SIG-M5 treated with dmso at 0.1 percent for 504 hours (cell line): Measurements from ENCODE around the gene CREB5.

Experiments used
- DNase-seq: peaks from one replicate; lab custom pipeline; 2025; ENCODE audit not compliant: unreplicated experiment; lab: John Stamatoyannopoulos, UW

The CREB5 gene

DNA sequence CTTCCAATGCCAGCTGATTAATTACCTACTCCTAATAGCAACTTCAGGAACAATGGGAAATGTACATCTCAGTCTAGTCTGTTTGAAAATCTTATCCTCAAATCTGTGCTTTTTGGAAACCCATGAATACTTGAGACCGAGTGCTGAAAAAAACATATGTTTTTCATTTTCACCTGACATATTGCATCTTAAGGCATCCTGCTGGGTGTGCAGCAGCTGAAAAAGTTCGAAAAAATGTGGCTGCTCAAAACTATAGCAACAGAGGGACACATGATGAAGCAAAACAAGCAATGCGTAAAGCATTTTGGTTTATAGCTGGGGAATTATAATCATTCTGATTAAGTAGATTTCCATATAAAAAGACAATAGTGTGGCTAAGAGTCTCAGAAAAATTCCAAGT lies 218.0 kb downstream of the CREB5 start:
- no peak for DNase-seq

DNA sequence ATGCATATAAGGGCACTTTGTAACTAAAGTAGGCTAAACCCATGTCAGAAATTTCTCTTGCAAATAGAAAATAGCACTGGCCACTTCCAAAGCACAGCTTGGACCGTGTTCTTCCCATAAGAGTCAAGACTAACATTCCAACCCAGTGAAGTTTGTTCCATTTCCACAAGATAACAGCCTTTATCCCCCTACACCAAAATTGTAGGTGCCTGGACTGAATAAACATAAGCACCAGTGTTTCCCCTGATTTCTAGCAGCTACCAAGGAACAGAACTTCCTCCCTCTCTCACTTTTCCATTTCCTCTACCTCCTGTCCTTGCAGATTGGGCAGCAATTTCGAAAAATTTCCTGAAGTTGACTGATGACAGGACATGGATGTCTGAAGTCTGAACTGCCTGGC lies 219.7 kb downstream of the CREB5 start:
- no peak for DNase-seq

DNA sequence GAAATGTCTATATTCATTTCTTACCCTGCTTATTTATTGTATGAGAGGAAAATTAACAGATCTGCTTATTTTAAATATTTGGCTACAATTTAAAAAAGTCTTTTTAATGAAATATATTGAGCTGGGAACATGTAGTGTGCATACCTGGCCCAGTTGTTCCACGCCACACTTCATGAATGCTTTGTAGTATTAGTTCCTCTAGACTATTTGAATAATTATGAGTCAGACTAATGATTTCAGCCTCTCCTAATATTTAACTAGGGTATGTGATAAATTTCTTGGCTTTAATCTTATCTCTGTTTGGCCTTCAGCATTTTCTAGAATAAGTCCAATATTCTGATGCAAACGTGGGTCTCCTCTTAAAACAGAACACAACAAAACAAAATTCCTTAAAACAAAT lies 226.6 kb downstream of the CREB5 start:
- no peak for DNase-seq

DNA sequence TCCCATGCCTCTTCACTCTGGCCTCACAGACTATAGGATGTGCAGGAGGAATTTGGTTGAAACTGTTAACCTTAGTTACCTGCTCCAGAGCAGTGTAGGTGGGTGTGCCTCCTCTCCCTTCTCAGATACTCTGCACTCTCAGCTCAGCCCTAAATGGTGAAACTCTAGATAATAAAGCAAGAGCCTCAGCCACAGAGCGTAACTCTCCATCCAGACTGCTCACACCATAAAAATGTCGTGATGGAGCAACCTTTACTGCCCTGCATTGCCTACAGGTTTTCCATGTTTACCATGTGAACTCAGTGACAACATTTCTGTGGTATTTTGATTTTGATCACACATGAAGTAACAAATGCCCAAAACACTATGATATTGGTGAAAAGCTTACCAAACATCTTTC lies 227.7 kb downstream of the CREB5 start:
- no peak for DNase-seq

DNA sequence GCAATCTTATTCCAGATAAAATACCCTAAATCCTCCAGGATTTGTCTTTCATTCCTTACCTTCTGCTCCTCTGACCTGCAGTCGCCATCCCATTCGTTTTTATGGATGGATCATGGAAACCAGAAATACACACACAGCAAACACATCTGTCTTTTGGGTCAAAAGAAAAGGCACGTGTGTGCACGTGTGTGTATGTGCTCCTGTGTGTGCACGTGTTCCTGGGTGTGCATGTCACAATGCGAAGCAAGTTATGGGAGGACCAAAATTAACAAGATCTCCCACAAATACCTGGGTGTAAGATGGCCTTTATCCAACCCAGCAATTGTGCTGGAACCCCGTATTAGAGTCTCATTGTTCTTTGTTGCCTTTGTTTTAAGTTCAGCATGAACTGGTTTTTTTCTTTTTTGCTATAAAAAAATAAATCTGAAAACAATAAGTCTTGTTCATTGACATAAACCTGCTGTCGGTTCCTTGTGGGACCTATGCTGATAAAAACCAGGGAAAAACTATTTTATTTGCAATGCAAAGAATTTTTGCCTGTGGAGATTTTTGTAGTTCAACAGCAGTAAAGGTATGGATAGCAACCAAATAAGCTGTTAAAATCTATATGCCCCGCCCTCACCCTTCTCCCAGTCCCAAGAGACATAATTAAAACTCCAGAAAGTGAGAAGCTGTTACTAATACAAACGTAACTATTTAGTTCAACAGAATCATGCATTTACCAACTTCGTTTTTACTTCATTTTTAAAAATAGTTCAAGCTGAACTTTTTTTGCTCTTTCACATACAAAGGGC lies 229.6 kb downstream of the CREB5 start:
- no peak for DNase-seq

DNA sequence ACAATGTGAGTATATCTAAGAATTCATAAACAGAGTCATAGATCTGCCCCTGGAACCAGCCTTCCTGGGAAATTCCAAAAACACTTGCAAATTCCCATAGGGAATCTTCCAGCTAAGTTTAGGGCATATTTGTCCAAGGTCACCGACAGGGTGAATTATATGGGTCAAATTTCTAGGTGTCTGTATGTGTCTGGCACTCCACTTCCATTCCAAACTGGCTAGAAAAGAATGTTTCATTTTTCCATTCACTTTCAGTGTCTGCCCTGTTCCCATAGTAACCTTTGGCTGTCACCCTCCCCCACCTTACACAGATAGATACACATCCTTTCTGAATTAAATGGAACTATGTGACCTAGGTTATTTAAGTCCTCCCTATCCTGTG lies 230.9 kb downstream of the CREB5 start:
- no peak for DNase-seq

DNA sequence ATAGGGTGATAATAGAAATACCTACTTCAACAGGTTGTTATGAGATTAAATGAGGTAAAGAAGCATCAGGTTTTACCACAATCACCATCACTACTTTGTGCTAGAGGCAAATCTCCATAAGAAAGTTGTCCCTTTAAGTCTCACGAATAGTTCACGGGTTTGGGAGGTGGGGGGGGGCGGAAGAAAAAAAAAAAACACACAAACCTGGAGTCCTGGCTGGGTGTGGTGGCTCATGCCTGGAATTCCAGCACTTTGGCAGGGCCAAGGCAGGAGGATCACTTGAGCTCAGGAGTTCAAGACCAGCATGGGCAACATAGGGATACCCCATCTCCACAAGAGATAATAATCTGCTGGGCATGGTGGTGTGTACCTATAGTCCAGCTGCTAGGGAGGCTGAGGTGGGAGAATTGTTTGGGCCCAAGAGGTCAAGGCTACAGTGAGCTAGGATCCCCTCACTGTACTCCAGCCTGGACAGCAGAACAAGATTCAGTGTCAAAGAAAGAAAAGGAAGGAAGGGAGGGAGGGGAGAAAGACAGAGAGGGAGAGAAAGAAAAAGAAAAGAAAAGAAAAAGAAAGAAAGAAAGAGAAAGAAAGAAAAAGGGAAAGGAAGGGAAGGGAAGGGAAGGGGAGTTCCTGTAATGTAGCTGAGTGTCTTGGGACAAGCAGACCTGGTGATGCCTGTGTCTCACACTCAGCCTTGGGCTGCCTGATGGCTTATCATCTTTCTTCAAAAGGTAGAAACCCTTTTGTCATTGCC lies 231.4 kb downstream of the CREB5 start:
- DNase-seq = no peak

DNA sequence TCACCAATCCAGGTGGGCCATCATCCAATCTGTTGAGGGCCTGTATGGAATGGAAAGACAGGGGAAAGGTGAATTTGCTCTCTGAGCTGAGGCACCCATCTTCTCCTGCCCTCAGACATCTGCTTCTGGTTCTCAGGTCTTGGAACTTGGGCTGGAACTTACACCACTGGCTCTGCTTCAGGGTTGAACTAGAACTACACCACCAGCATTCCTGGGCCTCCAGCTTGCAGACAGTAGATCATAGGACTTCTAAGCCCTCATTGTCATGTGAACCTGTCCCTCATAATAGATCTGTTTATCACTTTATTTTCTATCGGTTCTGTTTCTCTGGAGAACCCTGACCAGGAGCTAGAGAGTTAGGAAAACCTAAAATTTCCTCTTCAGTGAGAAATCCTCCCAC lies 233.5 kb downstream of the CREB5 start:
- no peak for DNase-seq

DNA sequence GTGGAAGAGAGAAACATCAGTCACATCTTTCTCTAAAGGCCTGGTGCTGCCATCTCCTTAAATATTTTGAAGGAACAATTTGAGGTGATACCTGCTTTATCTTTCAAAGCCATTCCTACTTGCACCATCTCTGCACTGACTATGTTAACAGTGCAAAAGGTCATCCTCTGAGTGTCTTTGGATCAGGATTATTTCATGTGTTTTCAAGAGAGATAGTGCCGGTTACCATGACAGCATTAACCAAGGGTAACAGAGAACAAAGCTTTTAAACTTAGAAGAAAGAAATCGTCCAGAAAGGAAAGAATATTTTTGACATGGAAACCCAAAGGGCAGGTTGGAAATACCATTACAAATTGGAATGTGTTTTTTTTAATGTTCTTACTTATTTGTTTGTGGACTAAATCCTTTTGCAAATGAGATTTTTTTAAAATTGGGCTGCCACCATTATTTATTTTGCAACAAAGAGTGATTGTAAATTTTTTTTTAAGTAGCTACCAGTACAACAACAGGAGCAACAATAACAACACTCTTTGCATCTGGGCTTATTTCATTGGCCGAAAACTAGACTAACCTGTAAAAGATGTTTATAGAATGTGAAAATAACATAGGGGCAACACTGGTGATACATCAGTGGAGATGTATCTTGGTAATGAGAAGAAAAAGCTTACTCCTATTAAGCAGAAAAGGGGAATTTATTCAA lies 234.2 kb downstream of the CREB5 start:
- no peak for DNase-seq

DNA sequence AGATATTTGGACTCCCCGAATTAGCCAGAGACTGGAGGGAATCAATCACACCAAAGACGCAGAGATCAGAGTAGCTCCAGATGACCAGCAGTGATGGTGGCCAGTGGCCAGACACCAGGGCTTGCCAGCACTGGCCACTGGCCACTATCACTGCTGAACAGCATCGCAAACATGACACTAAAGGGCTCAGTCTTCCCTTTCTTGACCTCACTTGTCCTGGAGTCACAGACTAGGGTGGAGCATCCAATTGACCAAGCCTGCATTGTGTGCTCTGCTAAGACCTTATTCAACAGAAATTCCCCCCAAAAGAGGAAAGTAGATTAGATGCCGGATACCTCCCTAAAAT lies 234.7 kb downstream of the CREB5 start:
- no peak for DNase-seq

DNA sequence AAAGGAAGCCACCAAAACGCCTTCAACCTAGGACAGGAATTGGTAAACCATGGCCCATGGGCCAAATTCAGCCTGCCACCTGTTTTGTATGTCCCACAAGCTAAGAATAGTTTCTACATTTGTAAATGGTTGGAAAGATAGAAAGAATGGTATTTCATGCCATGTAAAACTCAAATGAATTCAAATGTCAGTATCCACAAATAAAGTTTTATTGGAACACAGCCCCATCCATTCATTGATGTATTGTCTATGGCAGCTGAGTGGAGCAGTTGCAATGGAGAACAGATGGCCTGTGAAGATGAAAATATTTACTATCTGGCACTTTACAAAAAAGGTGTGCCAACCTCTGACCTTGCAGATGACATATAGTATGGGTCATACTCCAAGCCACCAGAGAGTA lies 236.9 kb downstream of the CREB5 start:
- no peak for DNase-seq

DNA sequence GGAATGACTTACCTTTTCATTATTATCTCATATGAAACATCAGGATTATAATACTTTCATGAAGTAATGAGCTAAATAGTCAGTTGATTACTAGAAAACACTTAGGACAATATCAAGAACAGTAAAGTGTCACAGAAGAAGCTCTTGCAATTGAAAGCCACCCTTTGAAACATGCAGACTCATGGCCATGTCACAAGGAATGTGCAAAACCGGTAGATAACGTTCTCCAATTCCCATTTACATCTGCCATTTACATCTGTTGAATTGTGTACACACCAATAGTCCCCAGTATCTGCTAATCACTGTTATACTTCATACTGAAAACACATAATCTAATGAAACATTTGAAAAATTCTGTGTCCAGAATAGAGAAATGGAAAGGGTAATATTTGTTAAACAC lies 237.5 kb downstream of the CREB5 start:
- DNase-seq = no peak

DNA sequence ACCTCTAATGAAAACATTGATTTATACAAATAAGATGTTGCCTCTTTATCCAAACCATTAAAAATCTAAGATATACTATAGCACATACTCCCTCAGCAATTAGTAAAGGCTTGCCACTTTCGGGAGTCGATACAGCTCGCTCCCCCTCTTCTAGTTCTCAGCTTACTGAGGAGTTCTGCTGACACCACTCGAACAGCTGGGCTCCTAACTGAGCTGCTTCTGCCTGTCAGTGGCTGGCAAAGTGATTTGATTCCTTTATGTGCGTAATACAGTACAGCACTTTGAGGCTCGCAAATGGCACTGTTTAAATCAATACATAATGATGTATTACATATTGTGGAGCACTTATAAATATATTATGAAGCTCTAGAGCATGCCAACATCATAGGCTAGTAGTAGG lies 241.8 kb downstream of the CREB5 start:
- no peak for DNase-seq

DNA sequence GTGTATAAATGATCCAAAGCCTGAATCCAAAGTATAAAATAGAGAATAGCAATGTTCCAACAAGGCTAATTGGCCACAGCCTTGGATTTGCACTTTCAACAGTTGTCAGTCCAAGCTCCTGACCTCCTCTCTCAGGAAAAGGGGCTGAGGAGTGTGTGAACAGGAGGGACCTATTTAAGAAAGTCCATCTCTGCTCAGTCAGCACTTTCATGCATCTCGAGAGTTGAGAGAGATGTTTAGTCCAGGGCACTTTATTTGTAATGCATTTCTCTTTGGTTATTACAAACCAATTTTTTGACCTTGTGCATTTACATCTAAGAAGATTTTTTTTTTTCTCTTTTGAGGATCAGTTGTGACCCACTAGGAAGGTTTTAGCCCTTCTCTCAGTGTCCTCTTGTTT lies 244.2 kb downstream of the CREB5 start:
- DNase-seq = no peak

DNA sequence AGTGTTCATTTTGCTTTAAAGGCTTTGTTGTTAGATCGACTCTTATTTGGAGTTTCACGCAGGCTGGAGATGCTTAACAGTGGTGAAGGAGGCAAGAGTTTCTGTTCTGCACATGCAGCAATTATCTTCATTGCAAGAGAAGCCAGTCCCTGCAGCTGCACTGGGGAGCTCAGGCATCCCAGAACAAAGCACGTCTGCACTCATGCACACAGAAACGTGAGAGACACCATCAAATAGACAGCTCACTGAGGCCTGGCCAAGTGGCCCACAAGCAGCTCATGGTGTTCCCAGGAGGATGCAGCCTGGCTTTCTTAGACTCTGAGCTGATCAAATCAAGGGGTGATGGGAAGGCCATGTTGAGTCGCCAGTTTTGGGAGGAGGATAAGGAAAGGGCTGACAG lies 246.1 kb downstream of the CREB5 start:
- no peak for DNase-seq

DNA sequence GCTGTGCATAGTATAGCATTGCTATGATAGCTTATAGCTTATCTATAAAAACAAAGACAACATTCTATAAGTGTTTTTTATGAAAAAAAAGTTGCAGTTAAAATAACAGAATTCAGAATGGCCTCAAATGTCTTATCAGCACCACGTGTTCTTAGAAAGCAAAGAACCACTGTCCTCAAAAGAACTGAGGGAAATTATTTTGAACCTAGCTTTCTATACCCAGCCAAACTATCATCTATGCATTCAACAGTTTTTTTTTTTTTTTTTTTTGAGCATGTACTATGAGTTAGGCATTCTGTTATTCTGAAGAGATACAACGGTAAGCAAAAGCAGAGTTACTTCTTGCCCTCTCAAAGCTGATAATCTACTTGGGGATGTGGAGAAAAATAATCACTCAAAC lies 247.8 kb downstream of the CREB5 start:
- no peak for DNase-seq

DNA sequence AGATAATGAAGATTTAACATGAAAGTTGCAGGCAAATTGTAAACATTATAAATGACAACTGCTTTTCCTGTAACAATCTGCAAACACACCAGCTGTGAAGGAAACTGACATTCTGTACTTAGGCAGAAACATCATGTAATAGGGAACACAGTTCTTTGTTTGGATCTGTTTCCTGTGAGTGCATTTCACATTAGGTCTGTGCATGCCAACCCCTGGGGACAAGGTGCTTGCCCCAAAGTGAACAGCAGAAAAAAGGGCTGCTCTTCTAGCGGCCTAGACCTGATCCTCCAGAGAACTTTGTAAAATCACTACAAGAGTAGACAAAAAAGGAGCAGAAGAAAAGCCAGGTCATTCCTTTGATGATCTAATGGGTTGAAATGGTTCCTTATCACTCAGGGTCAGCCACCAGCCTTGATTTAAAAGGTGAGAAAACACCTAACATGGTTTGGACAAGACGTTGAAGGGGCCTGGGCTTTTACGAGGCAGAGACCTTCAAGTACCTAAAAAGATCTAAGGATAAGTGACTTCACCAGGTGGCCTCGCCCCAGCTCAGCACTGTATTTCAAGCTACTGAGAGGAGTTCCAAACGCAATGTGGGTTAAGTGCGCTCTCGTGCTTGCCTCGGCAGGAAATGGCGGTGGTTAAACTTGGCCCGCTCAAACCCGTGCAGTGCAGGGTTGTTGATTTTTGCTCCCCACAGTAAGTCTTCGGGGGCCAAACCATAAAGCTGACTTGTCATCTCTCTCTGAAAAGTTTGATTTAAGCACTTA lies 249.7 kb downstream of the CREB5 start:
- no peak for DNase-seq

DNA sequence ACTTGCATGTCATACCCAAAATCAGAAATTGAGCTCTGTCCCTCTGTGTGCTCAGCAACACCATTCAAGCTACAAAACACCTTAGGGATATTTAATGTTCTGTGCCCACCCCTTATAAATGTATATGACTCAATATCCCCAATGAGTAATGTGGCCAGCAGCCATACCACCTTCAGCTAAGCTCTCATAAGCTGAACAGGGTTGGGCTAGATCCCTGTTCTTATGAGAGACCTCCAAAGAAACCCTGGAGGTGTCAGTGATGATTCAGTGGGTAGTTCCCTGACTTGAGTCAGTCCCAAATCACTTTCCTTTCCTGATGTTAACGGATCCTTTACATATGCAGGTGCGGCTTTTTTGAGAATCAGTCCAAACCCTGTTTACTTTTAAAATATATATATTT lies 253.8 kb downstream of the CREB5 start:
- no peak for DNase-seq

DNA sequence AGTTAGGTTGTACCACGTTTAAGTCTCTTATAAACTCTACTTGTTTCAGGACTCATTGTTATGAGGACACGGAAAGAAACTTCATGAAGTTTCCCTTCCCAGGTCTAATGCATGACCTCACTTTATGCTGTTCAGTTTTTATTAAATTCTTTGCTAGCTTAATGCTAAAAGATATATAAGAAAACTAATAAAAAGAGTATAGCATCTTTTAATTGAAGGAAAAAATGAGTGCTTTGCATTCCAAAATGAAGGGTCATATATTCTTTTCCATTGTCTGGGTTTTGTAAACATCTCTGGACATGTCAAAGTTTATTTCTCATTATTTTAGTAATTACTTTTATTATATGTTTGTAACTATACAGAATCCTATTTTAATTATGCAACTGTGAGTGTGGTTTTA lies 255.8 kb downstream of the CREB5 start:
- no peak for DNase-seq

DNA sequence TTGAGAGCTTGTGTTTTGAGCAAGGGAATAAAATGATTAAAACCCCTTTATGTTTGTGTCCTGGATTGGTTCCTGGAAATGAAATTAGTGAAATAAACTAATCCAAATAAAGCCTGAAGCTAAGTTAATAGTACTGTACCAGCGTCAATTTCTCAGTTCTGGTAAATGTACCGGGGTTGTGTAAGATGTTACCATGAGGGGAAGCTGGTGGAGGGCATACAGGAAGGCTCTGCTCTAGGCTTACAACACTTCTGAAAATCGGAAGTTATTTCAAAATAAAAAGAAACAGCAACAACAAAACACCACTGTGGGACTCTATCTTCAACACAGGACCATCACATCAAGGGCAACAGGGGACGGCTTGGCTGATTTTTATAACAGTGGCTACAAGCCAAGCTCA lies 257.0 kb downstream of the CREB5 start:
- DNase-seq = no peak

DNA sequence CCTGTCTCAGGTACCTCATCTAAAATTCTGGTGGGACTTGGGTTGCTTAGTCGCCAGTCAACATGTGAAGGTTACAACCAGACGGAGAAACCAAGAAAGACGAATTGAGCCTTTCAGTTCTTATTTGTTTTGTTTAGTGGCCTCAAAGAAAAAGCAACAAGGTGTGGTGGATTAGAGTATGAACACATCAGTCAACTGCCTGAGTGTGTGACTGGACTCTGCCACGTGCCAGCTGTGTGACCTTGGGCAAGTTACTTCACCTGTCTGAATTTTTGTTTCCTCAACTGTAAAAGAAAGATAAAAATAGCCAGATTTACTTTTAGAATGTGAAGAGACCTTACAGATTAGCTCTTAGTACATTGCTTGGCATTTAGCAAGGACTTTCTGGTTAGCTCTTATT lies 259.2 kb downstream of the CREB5 start:
- no peak for DNase-seq

DNA sequence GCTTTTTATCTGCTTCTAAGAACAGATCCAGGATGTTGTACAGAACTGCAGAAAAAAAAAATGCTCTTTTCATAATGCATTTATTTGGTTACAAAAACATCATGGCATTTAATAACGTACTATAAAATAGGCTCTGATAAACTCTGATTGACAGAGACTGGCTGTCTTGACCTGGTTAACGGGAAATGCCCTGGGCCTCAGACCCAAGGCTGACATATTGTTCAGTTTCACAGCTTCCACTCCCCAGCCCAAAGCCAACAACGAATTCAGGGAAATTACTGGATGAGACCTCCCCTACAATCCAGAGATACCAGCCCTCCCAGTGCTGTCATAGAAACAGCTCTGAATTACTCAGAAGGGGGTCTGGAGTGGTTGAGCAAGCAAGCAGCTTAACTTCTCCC lies 260.1 kb downstream of the CREB5 start:
- no peak for DNase-seq
